ENCODE results near the gene APP.
"Not testable (repeated sequence)": the region's sequence is repeated elsewhere in the genome, so short reads cannot be mapped to it uniquely, and the experiment has no call there.

The APP gene

GRCh38 chr21:26013970-26014369 is 156.6 kb downstream of the APP start:
- no peak for DNase-seq

GRCh38 chr21:26012482-26012881 is 158.1 kb downstream of the APP start:
- DNase-seq: not testable (repeated sequence)

GRCh38 chr21:26011292-26011940 is 159.2 kb downstream of the APP start:
- no peak for DNase-seq

GRCh38 chr21:26007951-26008498 is 162.5 kb downstream of the APP start:
- no peak for DNase-seq

GRCh38 chr21:26005464-26005863 is 165.1 kb downstream of the APP start:
- no peak for DNase-seq

GRCh38 chr21:26003404-26003803 is 167.2 kb downstream of the APP start:
- no peak for DNase-seq

- DNase-seq: no peak
These were observed 169.2 kb downstream of the APP start for GRCh38 chr21:26001356-26001755.

GRCh38 chr21:25999921-26000582 is 170.5 kb downstream of the APP start:
- DNase-seq: peak in 2 of 5 donors; percentile 27 to 66

GRCh38 chr21:25997788-25998611 is 172.6 kb downstream of the APP start:
- no peak for DNase-seq

GRCh38 chr21:25995278-25995677 is 175.3 kb downstream of the APP start:
- no peak for DNase-seq

GRCh38 chr21:25994758-25995163 is 175.8 kb downstream of the APP start:
- no peak for DNase-seq

GRCh38 chr21:25988738-25989137 is 181.8 kb downstream of the APP start:
- no peak for DNase-seq

- DNase-seq: no peak
These were observed 183.0 kb downstream of the APP start for GRCh38 chr21:25987531-25987930.

- DNase-seq: no peak
These were observed 183.6 kb downstream of the APP start for GRCh38 chr21:25986928-25987327.

GRCh38 chr21:25985990-25986389 is 184.6 kb downstream of the APP start:
- DNase-seq: no peak

- no peak for DNase-seq
These were observed 186.0 kb downstream of the APP start for GRCh38 chr21:25984538-25984937.

- no peak for DNase-seq
These were observed 186.8 kb downstream of the APP start for GRCh38 chr21:25983745-25984144.

GRCh38 chr21:25980710-25981109 is 189.9 kb downstream of the APP start:
- DNase-seq: no peak

GRCh38 chr21:25979845-25980616 is 190.5 kb downstream of the APP start:
- no peak for DNase-seq

GRCh38 chr21:25977068-25977611 is 193.4 kb downstream of the APP start:
- no peak for DNase-seq

GRCh38 chr21:25974964-25975363 is 195.6 kb downstream of the APP start:
- no peak for DNase-seq

- DNase-seq: no peak
These were observed 200.2 kb downstream of the APP start for GRCh38 chr21:25970254-25970930.

Measured in T-helper 1 cell (primary cell).